Right renal pelvis (tissue), 4 donors: ENCODE results near the gene SNRNP35. TPM values are rescaled to one million over a fixed set of nuclear protein-coding genes. Genes with fewer than 3 reads are reported as not detected.
A peak's percentile ranks its signal among the peaks of the same experiment; 100 is the strongest.
"Not testable (repeated sequence)": the region's sequence is repeated elsewhere in the genome, so short reads cannot be mapped to it uniquely, and the experiment has no call there.

Experiments used
- DNase-seq, 4 donors: peaks; one replicate each; pipeline ENCODE4 v3.0.0-alpha.2; 2013; ENCODE audit warnings: low read depth in 4 of 4, low spot score in 3 of 4, missing footprints in 1 of 4
- polyA plus RNA-seq, 4 donors: library from polyadenylated mRNA; unstranded; fragments of 120-200 nt; gene quantifications; one replicate each; pipeline ENCODE4 v1.2.1, GENCODE V29; 2013; ENCODE audit not compliant: insufficient read length in 4 of 4

The SNRNP35 gene
- polyA plus RNA-seq, 4 donors, result 34.5 to 39.2 (median 38.4) TPM

- no peak for DNase-seq
Measured at GRCh38 chr12:123487428-123487827, 29.5 kb downstream of the SNRNP35 start.

DNA sequence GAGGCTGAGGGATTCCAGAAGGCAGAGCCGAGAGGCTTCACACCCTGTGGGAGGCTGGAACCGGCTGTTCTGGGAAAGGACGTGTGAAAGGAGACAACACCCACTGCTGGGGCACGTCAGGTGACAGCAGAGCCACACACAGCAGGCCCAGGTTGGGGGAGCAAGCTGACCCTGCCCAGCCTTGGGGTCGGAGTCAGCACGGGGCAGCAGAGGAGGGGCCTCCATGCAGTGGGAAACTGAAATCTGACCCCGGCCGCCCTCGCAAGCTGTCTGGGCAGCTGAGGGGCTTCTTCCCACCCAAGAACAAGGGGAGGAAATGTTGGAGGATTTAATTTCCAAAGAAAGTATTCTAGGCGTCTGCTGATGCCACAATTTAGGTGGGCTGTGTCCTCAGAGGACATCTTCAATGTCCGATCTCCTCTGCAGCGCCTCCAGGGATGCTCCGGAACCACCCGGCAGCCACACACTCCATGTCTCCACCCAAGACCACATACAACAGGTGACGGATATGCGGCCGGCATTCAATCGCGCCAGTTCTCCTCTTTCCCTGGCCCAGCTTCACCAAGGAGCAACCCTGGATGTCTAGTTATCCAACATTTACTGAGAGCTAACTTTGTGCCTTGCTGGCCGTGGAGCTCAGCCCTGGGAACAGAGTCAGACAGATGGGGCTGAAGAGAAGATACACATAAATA, 30.7 kb downstream of the SNRNP35 start:
- DNase-seq, result peak in 2 of 4 donors; percentile 12 to 35

DNA sequence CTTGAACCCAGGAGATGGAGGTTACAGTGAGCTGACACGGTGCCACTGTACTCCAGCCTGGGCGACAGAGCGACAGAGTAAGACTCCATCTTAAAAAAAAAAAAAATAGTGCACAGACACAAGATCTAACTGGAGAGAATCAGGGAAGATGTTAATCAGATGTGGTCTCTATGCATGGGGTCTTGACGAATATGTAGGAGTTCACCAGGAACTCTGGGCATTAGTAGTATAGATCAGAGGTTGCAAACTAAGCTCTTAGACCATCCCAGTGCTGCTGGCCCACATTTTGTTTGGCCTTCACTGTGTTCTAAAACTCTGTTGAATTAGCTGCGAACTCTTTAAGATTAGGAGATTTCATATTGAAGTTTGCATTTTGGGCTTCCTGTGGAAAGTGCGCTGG, 31.6 kb downstream of the SNRNP35 start:
- no peak for DNase-seq

- DNase-seq, result no peak
Measured at GRCh38 chr12:123490089-123490488, 32.1 kb downstream of the SNRNP35 start.

DNA sequence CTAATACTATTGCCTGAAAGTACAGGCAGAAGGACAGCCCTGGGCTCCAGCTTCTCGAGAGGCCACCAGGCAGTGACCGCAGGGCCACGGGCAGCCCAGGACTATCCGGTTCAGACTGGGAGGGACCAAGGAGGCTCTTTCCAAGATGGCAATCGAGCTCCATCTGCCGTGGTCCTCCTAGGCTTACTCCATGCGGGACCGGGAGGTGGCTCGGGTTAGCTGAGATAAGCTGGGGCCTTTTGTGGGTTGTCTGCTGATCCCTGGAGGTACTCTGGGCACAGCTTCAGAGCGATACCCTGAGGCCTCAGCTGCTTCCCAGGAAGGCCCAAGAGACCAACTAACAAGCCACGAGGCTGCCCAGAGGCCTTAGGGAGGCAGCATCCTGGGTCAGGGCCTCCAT, 33.1 kb downstream of the SNRNP35 start:
- no peak for DNase-seq

DNA sequence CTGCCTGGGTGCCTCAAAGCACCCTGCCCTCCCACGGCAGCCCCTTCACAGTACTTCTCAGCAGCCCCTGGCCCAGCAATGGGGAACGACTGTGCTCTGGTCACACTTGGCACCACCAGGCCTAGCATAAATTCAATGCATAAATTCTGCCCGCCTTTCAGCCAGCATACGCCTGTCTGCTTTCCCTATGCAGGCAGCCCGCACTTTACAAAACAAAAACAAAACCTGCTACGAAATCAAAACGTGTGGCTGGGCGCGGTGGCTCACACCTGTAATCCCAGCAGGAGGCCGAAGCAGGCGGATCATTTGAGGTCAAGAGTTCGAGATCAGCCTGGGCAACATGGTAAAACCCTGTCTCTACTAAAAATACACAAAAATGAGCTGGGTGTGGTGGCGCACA, 33.5 kb downstream of the SNRNP35 start:
- DNase-seq, result no peak

GRCh38 chr12:123492339-123493039, 34.5 kb downstream of the SNRNP35 start:
- DNase-seq, result not testable (repeated sequence)

DNA sequence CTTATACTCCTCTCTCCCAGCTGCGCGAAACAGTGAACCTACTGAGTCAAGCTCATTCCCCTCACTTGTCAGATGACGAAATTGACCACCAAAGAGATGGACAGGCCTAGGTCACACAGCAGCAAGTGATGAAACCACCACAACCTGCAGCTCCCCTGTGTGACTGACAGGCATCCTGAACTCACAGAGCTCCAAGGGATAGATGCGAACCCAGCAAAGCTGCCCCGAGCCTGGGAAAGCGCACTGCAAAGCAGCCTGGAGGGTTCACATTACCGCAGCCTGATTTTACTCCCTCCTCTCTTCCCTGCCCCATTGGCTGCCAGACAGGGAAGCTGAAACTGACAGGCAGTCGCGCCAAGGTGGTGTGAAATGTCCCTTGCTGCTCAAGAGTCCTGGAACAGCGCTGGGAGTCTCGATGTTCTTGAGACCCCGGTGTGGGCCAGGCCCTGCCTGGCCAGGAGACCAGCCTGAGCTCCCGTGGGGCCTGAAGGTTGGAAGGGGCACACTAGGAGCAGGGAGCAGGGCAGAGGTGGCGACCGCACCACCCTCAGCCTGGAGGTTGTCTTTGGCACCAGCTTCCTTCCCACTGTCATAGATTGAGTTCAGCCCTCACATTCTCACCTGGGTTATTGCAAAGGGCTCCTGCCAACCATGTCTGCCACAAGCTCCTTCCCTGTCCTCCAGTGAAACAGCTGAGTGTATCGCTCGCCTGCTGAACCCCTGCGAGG, 36.3 kb downstream of the SNRNP35 start:
- DNase-seq, result no peak

DNA sequence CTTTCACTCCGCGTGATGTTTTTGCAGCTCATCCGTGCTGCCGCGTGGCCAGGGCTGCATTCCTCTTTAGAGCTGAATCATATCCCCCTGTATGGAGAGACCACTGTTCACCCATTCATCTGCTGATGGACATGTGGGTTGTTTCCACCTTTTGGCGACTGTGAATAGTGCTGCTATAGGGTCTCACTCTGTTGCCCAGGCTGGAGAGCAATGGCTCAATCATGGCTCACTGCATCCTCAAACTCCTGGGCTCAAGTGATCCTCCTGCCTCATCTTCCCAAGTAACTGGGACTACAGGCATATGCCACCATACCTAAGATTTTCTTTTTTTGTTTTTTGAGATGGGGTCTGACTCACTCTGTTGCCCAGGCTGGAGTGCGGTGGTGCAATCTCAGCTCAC, 39.1 kb downstream of the SNRNP35 start:
- DNase-seq, result no peak

- DNase-seq, result no peak
Measured at GRCh38 chr12:123498126-123498825, 40.3 kb downstream of the SNRNP35 start.

DNA sequence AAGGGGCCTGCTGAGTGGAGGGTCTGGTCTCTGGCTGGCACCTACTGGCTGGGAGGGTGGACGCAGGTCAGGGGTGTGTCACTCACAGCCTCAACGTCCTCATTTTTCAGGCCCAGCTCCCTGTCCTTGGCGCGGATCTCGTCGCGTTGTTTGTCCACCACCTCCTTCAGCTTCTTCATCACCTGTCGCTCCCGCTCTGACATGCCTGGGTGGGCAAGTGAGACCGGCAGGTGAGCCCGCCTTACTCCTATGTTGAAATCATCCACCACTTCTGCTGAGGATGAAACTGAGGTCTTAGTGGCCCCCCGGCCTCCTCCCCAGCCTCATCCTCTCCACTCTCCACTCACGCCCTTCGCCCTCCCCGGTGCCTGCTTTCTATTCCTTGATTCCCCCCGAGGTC, 41.4 kb downstream of the SNRNP35 start:
- DNase-seq, result no peak

- DNase-seq, result no peak
Measured at GRCh38 chr12:123502163-123502704, 44.3 kb downstream of the SNRNP35 start.

DNA sequence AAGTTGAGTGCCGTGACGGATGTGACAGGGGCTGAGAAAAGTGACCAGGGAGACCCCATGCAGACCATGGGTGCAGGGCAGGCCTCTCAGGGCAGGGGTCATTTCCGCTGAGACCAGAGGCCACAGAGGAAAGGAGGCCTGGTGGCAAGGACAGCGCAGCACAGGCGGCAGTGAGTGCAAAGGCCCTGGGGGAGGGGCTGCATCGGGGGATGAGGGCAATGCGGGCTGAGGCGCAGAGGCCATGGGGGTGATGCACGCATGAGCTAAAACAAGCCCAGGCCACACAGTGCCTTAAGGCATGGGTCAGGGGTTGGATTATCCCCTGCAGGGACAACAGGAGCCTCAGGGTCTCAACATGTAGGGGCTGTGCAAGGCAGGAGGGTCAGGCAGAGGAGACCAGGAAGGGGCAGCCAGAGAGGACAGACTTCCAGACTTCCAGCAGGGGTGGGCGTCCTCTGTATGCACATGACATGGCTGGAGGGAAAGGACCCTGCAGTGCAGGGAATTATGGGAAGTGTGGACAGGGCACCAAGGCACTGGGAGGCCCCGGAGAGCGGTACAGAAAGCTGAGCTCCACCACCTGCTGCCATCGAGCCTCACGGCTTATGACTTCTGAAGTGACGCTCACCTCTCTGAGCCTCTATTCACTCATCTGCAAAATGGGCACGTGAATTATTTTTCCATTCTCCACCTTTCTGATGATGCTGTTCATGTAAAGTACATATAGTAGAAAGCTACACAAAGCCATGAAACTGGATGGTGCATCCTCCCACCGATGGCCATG, 48.3 kb downstream of the SNRNP35 start:
- no peak for DNase-seq

DNA sequence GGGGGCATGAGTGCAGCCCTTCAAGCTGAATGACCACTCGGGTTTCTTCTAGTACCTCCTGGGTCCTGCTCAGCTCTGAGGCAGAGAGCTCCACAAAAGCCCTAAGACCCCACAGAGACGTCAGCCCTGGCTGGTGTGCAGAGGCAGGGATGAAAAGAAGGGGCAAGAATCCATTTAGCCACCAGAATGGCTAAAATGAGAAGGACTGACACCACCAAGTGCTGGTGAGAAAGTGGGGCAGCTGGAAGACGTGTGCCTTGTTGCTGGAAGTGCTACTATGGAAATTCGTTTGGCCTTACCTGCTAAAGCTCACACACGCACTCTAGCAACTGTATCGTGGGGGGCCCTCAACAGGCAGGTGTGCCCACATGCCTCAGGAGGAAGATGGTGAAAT, 48.9 kb downstream of the SNRNP35 start:
- no peak for DNase-seq

DNA sequence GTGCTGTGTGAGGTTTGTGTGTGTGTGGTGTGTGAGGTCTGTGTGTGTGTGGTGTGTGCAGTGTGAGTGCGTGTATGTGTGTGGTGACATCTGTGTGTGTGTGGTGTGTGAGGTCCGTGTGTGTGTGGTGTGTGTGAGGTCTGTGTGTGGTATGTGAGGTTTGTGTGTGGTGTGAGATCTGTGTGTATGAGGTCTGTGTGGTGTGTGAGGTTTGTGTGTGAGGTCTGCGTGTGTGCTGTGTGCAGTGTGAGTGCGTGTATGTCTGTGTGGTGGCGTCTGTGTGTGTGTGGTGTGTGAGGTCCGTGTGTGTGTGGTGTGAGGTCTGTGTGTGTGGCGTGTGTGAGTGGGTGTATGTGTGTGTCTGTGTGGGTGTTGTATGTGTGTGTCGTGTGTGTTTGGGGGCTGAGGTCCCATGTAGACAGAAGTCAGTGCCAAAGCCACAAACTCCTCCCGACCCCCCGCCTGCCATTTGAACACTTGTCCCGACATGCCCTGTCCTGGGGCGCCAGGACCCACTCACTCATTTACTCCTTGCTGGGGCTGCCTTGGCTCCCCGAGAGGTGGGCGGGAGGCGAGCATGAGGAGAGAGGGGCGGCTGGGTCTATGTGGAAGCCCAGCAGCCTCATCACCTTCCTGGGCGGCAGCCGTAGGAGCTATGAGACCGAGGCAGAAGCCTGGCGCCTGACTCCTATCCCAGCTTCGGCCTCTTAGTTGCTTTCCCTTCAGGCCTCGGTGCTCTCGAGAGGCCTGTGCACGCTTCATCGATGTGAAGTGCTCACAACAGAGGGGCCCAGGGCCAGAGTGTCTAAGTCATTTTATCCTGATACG, 55.1 kb downstream of the SNRNP35 start:
- no peak for DNase-seq

DNA sequence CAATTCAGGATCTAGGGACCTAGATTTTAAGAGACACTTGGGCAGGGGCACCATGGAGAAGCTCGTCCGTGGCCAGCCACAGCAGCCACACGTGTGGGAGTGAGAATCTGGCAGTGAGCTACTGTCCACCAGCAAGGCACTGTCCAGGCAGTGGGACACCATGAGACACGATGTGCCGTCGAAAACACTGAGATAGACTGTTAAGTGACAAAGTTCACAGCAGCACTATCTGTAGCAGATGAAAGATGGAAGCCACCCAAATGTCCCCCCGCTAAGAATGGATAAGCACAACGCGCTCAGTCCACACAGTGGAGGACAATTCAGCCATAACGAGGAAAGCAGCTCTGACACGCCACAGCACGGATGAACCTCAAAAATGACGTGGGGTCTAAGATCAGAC, 55.9 kb downstream of the SNRNP35 start:
- DNase-seq, result no peak

DNA sequence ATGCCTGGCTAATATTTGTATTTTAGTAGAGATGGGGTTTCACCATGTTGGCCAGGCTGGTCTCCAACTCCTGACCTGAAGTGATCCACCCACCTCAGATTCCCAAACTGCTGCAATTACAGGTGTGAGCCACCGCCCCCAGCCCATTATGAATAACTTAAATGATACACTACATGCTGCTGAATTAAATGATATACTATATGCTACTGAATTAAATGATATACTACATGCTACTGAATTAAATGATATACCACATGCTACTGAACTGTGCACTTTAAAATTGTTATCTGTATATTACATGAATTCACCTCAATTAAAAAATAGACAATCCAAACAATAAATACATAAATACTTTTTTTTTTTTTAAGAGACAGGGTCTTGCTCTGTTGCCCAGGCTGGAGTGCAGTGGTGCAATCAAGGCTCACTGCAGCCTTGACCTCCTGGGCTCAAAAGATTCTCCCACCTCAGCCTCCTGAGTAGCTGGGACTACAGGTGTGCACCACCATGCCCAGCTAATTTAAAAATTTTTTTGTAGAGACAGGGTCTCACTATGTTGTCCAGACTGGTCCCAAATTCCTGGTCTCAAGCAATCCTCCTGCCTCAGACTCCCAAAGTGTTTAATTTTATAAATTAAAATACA, 56.8 kb downstream of the SNRNP35 start:
- not testable (repeated sequence) for DNase-seq

GRCh38 chr12:123516216-123516780, 58.4 kb downstream of the SNRNP35 start:
- no peak for DNase-seq
